Stimulated activated CD8-positive, alpha-beta memory T cell treated with anti-CD3 and anti-CD28 coated beads, Interleukin-12 subunit alpha, Interleukin-12 subunit beta, amount 100 ng/mL, for 4 hours (primary cell): Measurements from ENCODE around the gene ESRRG.

ENCODE experiments used
- DNase-seq: peaks from one replicate; pipeline ENCODE4 v3.0.0-alpha.2; 2020; ENCODE audit warnings: low read depth

The ESRRG gene

DNA sequence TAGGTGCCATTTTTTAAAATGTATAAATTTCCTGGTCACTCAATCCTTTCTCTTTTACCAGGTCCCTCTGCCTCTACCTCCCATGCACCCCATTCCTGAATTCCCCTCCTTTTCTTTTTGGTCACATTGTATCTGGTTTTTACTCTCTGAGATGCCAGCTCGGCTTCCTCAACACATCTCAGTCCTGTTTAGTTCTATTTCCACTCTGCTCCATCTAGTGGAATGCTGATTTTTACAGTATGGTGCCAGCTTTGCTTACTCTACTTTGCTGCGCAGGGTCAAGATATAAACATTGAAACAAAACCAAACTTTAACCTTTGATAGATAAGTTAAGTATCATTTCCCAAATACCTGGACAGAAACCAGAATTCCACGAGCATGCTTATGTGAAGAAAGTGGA, 96.0 kb downstream of the ESRRG start:
- DNase-seq = no peak

DNA sequence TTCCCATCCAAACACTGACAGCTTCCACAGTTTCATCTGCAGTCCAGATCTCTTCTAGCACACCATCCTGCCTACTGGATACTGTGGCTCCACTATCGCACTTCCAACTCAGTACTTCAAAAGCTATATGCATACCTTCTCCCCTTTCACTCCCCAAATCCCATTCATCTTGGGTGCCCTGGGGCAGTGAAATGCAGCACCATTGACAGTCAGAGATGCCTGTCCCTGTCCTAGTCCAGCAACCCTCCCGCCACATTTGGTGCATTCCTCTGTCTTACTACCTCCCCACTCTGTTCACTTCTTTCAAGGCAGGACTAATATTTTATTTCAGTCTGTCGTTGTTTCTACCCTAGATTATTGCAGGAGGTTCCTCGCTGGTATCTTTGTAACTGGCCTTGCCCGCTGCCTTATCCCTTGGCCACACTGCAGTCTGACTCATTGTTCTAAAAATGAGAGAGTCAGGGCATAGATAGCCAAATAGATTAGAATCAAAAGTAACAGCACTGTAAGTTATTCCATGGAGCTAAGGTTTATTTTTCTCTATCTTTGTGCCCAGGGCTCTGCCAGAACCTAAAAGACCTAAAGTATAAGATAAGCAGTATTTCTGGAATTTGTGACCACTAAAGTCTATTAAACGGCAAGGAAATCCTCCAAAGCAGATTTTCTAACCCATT, 96.7 kb downstream of the ESRRG start:
- DNase-seq = no peak

DNA sequence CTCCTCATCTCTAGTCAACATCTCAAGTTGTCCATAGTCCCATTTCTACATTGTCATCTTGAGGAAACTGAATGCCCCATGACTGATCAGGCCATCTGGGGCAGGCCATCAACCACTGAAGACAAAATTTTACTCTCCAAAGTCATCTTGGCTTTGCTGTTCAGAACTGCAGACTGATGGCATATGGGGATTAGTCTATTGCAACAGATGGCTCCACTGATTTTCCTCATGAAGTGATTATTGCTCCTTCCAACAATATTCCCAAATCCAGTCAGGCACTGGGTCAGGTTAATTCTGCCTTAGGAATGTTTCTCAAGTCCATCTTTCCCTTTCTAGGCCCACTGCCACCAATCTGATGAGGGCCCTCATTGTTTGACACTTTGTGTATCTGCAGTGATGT, 101.7 kb downstream of the ESRRG start:
- no peak for DNase-seq

DNA sequence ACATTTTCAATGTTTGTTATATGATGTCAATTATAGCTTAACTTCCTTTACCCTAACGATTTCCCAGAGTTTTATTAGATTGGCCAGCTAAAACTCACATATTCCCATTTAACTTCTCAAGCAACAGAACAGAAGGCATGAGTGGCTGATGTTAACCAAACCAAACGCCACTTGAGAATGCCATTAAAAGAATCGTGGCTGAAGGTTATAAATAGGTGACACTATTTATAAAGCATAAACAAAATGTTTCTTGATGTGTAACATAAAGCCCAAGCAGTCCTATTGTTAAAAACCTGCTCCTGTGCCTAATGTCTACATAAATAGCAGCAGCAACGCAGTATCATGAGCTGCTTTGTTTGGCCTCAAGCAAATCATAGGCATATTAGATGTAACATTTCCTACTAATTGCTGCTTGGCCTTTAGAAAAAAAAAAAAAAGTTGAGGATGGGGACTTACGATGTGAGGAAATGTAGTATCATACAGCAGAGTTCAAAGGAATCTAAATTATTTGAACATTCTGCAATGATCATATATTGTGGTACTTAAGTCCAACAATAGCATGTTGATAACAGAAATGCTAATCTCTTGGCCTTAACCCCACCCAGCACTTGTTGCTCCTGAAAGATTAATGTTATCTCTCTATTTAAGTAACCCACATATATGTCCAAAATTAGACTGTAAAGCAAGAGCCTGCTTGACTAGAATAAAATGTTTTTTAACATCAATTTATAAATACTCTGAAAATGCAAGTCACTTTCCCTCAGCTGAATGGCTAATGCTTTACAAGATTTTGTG, 106.0 kb downstream of the ESRRG start:
- no peak for DNase-seq

DNA sequence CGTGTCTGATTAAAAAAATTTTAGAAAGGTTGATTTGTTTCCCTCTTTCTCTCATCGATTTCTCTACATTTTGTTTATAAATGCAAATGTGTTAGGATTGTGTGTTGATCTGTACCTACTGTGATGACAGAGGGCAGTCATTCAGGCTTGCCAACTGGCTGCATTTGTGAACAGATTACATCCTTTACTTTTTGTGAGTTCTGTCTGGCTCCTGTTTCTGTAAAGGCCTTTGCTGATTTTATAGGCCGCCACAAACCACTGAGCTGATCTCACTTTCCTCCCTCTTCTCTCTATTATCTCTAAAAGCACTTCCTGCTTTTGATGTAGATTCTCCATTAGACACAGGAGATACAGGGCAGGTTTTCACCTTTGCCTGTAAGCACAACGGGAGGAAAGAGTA, 106.8 kb downstream of the ESRRG start:
- DNase-seq = no peak

DNA sequence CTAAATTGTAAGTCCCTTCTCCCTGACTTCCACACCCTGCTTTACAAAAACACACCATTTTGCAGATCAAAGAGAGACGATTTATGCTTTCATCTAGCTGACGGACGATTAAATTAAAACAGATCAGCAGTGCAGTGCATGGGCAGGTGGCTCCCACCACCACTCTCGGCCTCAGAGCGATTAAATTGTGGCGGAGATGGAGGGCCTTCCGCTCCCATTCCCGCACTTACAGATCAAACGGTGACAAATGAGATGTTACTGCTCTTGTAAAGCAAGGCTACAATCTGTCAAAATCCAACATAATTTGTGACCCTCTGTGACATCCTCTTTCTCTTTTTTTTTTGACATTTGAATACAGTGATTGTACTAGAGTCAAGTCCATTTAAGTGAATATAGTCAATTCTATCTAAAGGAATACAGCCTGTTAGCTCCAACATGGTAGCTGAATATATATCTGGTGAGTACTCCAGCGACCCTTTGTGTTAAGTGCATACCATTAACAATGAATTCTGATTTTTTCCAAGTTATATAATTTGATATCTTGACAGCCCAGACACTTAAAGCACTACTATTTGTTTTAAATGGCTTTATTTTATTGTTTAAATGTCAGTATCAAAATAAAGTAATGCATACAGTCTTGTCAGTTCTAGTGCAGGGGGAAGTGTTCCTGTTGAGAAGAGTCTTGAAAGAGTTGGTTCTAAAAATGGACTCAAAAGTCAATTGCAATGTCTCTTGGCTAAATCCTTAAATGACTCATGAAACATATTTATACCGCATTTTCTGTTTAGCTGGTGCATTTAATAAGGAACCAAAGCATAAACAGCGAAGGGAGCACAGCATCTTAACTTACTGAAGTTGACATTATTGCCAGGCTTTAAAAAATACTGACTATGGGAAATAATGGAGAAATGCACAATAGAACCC, 109.0 kb downstream of the ESRRG start:
- no peak for DNase-seq

DNA sequence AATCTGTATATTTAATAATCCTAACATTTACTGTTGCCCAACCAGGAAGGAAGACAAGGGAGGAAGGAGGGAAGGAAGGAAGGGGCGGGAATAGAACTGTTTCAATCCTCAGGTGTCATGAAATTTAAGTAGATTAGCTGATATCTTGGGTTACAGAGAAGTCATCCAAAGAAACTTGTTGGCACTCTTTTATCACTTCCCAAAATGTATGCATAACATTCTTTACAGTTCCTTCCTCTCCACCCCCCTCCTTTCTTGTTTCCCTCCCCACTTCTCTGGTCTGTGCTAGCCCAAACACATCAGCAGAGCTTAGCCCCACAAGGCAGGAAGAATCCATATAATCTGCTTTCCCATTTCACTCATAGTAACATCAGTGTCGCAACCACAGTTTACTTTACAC, 110.9 kb downstream of the ESRRG start:
- no peak for DNase-seq

DNA sequence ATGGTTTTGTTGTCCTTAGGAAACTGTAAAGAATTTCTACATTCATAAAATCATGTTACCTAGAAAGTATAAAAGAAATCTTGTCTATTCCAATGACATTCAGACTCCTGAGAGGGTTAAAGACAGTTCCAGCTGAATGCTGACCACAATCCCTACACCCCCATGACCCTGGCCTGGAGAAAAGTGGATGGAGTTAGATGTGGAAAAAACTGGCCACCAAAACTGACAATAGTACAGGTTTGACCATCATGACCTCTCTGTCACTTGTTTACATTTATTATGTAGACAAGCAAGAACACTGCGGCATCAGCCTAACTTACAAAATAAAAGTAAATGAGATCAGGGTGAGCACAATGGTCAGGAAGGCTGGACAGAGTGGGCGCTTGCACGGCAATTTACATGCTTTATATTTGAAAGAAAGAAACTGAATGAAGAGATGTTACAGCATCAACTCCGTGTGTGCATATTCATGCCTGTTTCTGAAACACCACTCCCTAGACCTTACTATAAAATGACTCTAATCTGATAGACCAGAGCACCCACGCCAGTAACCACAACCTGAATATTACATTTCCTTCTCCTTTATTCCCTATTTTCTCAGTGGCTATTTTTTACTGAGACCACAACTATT, 116.0 kb downstream of the ESRRG start:
- DNase-seq = no peak

DNA sequence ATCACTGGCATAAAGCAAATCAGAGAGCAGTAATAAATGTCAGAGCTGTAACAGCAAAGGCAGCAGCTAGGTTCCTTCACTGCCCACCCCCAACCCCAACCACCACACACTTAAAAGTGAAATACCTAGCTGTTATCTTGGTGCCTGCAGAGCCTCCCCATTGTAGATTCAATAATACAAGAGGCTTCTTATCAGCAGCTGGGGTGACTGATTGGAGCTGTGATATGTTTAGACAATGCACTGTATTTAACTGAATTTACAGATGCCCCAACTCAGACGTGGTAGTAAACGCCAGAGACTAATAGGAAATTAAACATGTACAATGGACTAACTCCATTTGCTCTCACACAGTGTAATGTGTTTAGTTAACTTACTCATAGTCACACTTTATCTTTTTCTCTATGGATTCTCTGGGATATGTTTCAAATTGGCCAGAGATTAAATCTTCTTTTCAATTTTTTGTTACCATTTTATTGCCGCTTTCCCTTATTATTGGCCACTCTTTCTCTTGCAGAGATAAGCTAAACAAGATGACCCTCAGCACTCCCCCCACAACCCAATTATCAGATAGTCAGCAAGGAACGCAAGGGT, 117.1 kb downstream of the ESRRG start:
- no peak for DNase-seq

DNA sequence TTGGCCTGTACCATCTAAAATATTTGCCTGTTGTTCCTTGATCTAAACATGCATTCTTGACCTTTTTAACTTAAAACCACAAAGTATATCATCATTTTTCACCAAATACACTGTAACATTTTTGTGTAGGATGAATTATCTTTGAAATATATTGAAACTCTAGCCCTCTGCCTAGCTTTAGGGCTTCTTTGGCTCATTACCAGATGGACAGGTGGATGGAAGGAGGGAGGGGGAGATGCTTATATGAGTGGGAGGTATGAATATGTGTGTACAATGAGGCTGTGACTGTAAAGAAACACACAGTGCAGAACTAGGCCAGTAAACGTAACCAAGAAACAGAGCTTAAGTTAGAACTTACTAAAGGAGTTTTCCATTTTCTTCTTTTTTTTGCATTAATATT, 118.5 kb downstream of the ESRRG start:
- no peak for DNase-seq

DNA sequence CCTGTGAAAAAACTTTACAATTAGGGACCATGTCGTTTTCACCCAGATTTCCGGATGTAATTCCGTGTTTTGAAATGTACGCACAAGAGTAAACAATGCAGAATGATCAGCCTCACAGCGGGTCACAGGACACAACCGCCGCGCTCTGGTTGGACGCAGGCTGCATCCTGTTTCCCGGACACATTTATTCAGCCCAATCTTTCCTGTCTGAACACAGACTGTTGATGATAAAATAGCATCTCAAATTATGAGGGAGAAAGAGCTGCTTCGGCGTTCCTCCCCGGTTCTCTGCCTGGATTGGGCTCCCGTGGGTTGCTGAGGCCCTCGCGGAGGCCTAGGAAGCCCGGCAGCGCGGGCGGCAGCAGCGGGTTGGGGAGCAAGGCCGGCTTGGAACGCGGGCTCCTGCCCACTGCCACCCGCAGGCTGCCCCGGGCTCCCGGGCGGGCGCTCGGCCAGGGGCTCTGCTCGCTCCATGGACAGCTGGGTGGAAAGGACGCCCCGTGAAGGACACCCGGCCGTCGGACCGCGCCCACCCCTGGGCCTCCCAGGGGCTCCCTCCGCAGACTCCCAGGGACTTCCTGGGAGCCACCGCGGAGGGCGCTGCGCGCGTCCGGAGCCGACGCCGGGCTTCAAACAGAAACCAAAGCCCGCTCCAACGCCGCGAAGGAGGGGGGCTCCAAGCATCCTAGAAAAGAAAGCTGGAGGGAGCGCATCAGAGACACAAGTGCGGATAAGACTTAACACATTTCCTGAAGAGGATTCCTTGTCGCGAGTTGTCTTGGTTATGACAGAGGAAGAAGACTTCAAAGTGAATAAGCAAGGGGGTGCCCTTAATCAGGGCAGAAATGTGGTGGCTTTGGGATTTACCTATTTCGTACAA, 122.3 kb downstream of the ESRRG start:
- no peak for DNase-seq

DNA sequence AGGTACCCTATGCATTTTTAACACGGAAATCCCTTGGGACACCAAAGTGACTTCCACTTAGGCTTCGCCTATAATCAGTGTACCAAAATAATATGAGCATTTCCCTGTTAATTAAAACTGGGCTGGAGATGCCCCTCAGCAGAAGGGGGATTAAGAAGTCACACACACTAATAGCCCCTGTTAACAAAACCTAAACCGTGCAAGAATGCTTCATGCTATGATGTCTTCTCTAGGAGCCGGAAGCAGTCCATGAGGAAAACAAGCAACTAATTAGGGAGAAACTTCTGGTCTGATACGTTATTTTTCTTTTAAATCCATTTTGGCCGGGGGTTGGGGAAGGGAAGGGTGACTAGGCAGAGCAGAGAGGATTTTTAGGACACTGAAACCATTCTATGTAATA, 123.4 kb downstream of the ESRRG start:
- DNase-seq = no peak

DNA sequence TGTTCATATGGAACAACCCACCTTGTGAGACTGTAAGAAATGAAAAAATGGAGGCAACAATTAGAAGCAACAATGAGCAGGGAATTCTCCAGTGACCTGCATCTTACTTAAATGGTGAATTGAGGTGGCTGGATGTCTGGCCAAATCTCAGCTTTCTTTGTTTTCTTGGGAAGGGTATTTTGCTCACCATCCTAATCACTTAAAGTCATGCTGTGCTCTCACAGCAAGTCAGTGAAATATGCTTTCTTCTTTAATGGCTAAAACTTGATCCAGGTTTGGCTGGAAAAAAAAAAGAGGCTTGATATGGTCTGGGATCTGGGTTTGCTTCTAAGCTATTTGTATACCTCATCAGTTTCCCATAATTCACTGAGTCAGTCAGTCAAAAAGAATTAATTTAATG, 124.8 kb downstream of the ESRRG start:
- DNase-seq = no peak

DNA sequence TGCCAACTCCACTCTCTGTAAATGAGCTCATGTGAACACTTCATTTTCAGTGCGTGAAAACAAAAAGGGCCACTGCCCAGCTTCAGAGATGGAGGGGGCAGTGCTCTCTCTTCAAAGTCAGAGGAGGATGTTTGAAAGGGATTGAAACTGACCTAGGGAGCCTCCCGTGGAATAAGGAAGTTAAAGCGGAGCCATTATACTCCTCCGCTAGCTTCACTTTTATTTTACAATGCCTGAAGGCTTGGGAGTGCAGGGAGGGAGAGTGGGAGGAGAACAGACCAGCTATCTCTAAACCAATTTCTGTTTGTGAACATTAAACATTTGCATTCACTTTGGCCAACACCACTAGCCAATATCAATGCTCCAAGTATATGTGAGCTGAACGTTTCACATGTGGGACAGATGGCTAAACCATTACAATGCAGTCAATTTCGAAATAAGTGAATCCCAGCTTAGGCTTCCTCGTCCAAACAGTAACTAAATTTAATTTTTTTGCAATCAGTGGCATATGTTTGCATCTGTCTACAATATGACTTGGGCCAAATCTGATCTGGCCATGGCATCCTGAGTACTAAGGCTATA, 126.9 kb downstream of the ESRRG start:
- no peak for DNase-seq

DNA sequence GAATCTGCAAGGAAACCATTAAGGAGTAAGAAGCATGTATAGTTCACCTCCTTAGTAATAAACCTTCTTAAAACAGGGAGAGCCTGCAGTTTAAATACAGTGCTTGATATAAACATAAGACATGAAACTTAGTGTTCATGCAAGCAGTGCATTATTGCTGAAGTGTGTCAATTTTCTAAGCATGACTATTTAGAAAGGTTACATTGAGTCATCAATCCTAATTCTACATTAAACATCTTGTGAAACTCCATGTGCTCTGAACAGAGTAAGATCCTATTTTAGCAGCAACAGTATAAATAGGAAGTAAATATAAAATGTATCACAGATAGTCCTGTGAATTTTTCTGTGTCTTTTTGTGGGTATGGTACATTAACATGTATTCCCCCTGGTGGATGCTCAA, 135.5 kb downstream of the ESRRG start:
- DNase-seq = no peak

DNA sequence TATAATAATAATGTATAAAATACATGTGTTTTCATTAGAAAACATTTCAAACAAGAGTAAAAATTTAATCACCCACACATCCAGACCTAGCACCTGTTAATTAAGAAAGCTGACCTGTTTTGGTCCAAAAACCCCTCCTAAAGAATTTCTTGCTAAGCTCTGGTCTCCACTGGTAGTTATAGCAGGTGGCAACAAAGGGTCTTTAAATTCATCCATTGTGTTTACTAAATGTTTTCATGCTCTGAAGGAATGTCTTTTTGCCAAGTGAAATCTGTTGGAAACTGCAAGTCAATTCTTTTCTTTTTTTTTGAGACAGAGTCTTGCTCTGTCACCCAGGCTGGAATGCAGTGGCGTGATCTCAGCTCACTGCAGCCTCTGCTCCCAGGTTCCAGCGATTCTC, 141.1 kb downstream of the ESRRG start:
- DNase-seq = no peak

DNA sequence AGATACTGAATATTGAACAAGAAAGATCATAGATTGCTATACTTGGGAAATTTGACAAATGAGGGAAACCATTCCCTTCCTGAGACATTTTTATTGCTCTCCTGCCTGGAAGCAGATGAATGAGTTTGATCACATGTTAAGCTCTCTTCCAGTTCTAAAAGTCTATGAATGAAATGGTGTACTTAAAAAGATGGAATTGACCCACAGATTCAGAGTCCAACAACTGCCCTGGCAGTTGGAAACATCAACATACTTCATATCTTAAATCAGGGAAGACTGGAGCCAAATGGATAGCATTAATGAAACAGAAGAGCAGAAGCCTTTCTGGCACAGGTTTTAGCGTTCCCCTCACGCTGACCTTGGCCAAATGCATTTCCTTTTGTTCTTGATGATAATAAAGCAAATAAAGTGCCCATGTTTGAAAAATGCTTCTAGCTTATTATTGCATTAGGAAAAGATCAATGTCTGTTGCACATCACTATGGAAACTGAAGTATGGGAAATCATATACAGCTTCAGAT, 142.6 kb downstream of the ESRRG start:
- DNase-seq = no peak

DNA sequence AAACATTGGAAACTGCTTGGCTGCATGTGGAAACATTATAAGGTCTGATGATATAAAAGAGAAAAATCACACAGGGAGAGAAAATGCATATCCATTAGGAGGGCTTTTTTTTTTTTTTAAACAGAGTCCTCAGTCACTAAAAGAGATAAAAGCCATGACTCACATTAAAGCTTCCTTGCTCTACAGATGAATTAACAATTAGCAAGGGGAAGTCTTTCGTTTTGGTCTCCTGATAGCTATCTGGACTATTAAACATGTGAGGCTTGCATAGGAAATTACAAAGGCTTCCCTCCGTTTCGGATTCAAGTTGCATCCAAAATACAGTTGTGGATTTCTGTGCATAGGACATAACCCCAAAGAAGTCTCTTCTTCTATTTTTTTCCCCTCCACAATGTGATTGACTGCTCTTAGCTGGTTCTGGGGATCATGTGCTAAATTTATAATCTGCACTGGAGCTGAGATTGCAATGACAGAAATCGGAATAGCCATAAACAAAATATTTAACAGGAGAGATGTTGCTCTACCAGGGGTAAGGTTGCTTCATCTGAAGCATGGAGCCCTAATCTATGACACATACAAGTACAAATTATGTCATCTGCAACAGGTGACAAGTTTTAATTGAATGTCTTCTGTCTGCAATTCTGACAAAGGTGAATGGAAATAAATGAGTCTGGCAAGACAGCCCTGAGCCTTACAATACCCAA, 146.8 kb downstream of the ESRRG start:
- DNase-seq = no peak

DNA sequence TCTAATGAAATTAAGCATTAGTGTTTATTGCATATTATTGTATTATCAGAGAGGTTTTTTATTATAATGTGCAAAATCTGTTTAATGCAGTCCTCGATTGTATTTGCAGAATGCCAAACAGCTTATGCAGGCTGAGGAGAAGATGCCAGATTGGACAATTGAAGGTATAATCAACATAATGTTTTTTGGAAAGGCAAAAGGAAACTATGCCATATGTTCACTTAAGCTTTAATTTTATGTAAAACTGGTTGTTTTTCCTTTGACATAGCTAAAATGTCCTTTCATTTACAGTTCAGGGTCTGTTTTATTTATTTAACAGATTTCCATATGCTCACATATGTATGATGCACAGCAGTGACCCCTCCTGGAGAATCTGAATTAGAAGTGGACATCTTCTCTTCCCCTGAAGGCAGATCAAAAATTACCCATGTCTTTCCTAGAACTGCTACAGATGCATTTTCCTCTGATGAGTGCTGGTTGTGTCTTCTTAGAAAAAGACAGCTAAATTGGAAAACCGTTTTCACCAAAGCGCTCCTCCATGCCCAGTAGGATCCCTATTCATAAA, 156.5 kb downstream of the ESRRG start:
- DNase-seq = no peak
